Erythroblast (primary cell): ENCODE data around the gene GALNT7.

Source experiments
- GATA1 ChIP-seq: IDR thresholded peaks from 2 replicates; pipeline ENCODE4 v1.6.1; 2011; ENCODE audit warnings: low read depth, mild to moderate bottlenecking, control low read depth, low read length, moderate library complexity
- POLR2A ChIP-seq: IDR thresholded peaks from 2 replicates; pipeline ENCODE4 v1.6.1; 2011; ENCODE audit warnings: mild to moderate bottlenecking, low read length

- TF ChIP-seq POLR2A = no peak
- TF ChIP-seq GATA1 = no peak
Measured at GRCh38 chr4:173165706-173166105, 2.9 kb upstream of the GALNT7 start.
